Measurements from ENCODE around the gene PRICKLE1. TPM values are rescaled to one million over a fixed set of nuclear protein-coding genes. Genes with fewer than 3 reads are reported as not detected.
A peak's percentile ranks its signal among the peaks of the same experiment; 100 is the strongest.

The PRICKLE1 gene
- total and polyA plus RNA-seq, 2 donors (not counting 1 experiment from before 2014, with no cell fraction given): 6.3 to 21.6 TPM

GRCh38 chr12:42504049-42504448 is 85.5 kb downstream of the PRICKLE1 start:
- Mint-ChIP-seq H3K27ac (no peak overlapping the region), H3K27me3 (no peaks in the 10 kb centered on the region), H3K4me3 (no peak overlapping the region), H3K9me3 (ENCODE audit: insufficient read depth) (no peaks in the 10 kb centered on the region), H3K4me1 (no peaks in the 10 kb centered on the region)
- DNase-seq (no peak), ATAC-seq (ENCODE audit: low read depth) (no peak)
- Histone ChIP-seq H3K36me3 (replicated peaks in 1 of 2; ENCODE audit: control extremely low read depth in 1 of 2, control insufficient read depth in 1 of 2, extremely low read depth in 1 of 2, insufficient read depth in 2 of 2, low read length in 1 of 2) (no peaks in the 10 kb centered on the region), H3K9ac (ENCODE audit: low read length) (no peak overlapping the region), H2AFZ (ENCODE audit: insufficient read depth, low read depth, low read length, poor library complexity, severe bottlenecking) (peak overlapping the region; percentile 23), H3K4me3 (ENCODE audit: control extremely low read depth in 1 of 5, extremely low read depth in 1 of 5, insufficient read depth in 1 of 5, low read depth in 2 of 5, low read length in 4 of 5) (no peak overlapping the region), H3K4me2 (replicated peaks; ENCODE audit: low read depth, low read length, poor library complexity, severe bottlenecking) (no peak overlapping the region), H3K4me1 (ENCODE audit: control insufficient read depth in 2 of 2, insufficient read depth in 2 of 2, low read length in 2 of 2) (no peaks in the 10 kb centered on the region), H3K27me3 (replicated peaks in 1 of 4; ENCODE audit: control extremely low read depth in 1 of 4, control insufficient read depth in 3 of 4, insufficient read depth in 4 of 4, low read length in 3 of 4) (no peaks in the 10 kb centered on the region), H4K20me1 (ENCODE audit: control insufficient read depth, insufficient read depth, low read length, poor library complexity, severe bottlenecking) (no peaks in the 10 kb centered on the region), H3K9me3 (ENCODE audit: control extremely low read depth in 1 of 3, control insufficient read depth in 2 of 3, insufficient read depth in 1 of 3, low read length in 2 of 3) (no peaks in the 10 kb centered on the region), H3K27ac (ENCODE audit: low read length in 2 of 2) (no peak overlapping the region), H3K79me2 (ENCODE audit: control insufficient read depth, insufficient read depth, low read length) (no peaks in the 10 kb centered on the region)
- CTCF ChIA-PET: no interaction called here
- intact Hi-C loops (cut with micrococcal nuclease): no loop called here
- WGBS (ENCODE audit: insufficient coverage): 71% methylated on average over 3 of the region's 5 CpGs
- POLR2A ChIA-PET: no interaction called here
- no peak for TF ChIP-seq EZH2 (IDR thresholded peaks at IDR 0.05; ENCODE audit: borderline replicate concordance, insufficient read depth, low read depth, low read length, poor library complexity, severe bottlenecking)
- TF ChIP-seq, protein P1, sequence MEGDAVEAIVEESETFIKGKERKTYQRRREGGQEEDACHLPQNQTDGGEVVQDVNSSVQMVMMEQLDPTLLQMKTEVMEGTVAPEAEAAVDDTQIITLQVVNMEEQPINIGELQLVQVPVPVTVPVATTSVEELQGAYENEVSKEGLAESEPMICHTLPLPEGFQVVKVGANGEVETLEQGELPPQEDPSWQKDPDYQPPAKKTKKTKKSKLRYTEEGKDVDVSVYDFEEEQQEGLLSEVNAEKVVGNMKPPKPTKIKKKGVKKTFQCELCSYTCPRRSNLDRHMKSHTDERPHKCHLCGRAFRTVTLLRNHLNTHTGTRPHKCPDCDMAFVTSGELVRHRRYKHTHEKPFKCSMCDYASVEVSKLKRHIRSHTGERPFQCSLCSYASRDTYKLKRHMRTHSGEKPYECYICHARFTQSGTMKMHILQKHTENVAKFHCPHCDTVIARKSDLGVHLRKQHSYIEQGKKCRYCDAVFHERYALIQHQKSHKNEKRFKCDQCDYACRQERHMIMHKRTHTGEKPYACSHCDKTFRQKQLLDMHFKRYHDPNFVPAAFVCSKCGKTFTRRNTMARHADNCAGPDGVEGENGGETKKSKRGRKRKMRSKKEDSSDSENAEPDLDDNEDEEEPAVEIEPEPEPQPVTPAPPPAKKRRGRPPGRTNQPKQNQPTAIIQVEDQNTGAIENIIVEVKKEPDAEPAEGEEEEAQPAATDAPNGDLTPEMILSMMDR (IDR thresholded peaks at IDR 0.05): no peak

GRCh38 chr12:42502682-42503081 is 86.9 kb downstream of the PRICKLE1 start:
- no peaks in the 10 kb centered on the region for H3K79me2 ChIP-seq (ENCODE audit: control insufficient read depth, insufficient read depth, low read length)
- Mint-ChIP-seq H3K4me1 (no peaks in the 10 kb centered on the region), H3K4me3 (no peak overlapping the region), H3K27me3 (no peaks in the 10 kb centered on the region), H3K27ac (no peak overlapping the region), H3K9me3 (ENCODE audit: insufficient read depth) (no peaks in the 10 kb centered on the region)
- no peaks in the 10 kb centered on the region for H4K20me1 ChIP-seq (ENCODE audit: control insufficient read depth, insufficient read depth, low read length, poor library complexity, severe bottlenecking)
- no peak for ATAC-seq (ENCODE audit: low read depth)
- H3K9me3 ChIP-seq (ENCODE audit: control extremely low read depth in 1 of 3, control insufficient read depth in 2 of 3, insufficient read depth in 1 of 3, low read length in 2 of 3): no peaks in the 10 kb centered on the region
- H3K4me2 ChIP-seq (replicated peaks; ENCODE audit: low read depth, low read length, poor library complexity, severe bottlenecking): no peak overlapping the region
- no peaks in the 10 kb centered on the region for H3K4me1 ChIP-seq (ENCODE audit: control insufficient read depth in 2 of 2, insufficient read depth in 2 of 2, low read length in 2 of 2)
- no peaks in the 10 kb centered on the region for H3K27me3 ChIP-seq (replicated peaks in 1 of 4; ENCODE audit: control extremely low read depth in 1 of 4, control insufficient read depth in 3 of 4, insufficient read depth in 4 of 4, low read length in 3 of 4)
- no peak for DNase-seq
- no peak overlapping the region for H3K9ac ChIP-seq (ENCODE audit: low read length)
- H3K36me3 ChIP-seq (replicated peaks in 1 of 2; ENCODE audit: control extremely low read depth in 1 of 2, control insufficient read depth in 1 of 2, extremely low read depth in 1 of 2, insufficient read depth in 2 of 2, low read length in 1 of 2): no peaks in the 10 kb centered on the region
- intact Hi-C loops (cut with micrococcal nuclease): no loop called here
- ChIA-PET CTCF (no interaction called here), POLR2A (no interaction called here)
- WGBS (ENCODE audit: insufficient coverage): 60% methylated on average over 1 of the region's 6 CpGs
- H3K4me3 ChIP-seq (ENCODE audit: control extremely low read depth in 1 of 5, extremely low read depth in 1 of 5, insufficient read depth in 1 of 5, low read depth in 2 of 5, low read length in 4 of 5): no peak overlapping the region
- H3K27ac ChIP-seq (ENCODE audit: low read length in 2 of 2): no peak overlapping the region
- H2AFZ ChIP-seq (ENCODE audit: insufficient read depth, low read depth, low read length, poor library complexity, severe bottlenecking): no peak overlapping the region
- no peak for TF ChIP-seq EZH2 (IDR thresholded peaks at IDR 0.05; ENCODE audit: borderline replicate concordance, insufficient read depth, low read depth, low read length, poor library complexity, severe bottlenecking)
- TF ChIP-seq, protein P1 (IDR thresholded peaks at IDR 0.05): no peak
